ENCODE measurements around the gene RAB6A.
A peak's percentile ranks its signal among the peaks of the same experiment; 100 is the strongest.

The RAB6A gene

DNA sequence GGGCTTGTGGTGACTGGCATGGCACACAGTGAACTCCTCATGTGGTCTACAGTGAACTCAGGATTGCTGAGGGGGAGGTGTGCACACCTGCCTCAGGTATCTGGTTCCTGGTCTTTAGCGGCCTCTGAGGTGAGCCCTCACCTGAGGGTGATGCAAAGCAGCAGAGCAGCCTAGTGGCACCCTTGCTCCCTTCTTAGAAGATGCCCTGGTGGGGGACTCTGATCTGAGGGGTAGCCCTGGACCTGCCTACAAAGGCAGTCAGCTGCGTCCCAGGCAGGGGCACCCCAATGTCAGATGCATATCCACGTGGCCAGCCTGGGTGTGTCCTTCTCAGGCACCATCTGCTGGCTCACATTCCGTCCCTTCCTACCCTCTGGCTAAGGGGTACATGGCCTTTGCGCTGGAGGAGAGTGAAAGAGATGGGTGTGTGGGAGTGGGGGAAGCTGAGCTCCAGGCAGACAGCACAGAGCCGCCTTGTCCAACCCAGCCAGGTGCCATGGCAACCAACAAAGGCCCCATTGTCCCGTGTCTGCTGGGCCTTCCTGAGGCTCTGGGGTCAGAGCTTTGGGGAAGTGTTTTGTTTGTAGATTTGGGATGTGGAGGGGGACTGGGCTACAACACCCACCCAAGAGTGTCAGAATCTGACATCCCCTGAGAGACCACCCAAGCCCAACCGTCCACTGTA is 108.7 kb downstream of the RAB6A start:
- no peak for DNase-seq

DNA sequence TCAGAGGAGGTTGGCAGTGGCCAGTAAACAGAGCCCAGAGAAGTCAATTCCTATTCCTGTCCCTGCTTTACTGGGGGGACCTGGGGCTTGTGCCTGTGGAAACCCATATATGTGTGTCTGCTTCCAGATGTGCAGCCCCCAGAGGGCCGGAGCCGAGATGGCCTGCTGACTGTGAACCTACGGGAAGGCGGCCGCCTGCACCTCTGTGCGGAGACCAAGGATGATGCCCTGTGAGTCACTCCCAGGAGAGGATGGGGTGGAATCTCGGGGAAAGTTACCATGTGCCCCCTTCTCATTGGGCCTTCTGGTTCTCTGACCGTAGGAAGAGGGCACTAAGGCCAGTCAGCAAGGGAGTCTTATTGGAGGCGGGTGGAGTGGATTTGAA is 109.2 kb downstream of the RAB6A start:
- no peak for DNase-seq

DNA sequence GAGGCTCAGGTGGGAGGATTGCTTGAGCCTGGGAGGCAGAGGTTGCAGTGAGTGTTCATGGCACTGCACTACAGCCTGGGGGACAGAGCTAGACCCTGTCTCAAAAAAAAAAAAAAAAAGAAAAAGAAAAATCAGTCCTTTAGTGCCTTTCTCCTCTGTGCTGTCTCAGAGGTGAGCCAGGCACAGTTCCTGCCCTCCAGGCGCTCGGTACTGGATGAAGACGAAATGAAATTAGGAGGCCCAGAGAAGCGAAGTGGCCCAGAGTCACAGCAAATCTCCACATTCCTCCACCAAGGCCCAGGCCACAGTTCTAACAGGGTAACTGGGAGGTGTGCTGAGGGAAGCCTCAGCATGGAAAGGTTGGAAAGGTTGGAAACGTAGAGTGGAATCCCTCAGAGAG is 109.6 kb downstream of the RAB6A start:
- DNase-seq: no peak

DNA sequence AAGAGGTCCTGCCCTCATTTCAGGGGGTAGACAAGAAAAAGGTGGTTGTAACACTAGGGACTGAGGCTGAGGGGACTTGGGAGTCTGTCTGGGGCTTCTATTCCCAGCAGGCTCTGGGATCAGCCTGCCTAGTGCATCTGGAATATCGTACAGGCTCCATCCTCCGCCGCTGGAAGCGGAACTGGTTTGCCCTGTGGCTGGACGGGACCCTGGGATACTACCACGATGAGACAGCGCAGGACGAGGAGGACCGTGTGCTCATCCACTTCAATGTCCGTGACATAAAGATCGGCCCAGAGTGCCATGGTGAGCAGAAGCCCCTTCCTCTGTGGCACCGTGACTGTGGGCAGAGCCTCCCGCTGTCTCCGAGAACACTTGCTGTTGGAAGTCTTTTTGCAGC is 110.5 kb downstream of the RAB6A start:
- no peak for DNase-seq

DNA sequence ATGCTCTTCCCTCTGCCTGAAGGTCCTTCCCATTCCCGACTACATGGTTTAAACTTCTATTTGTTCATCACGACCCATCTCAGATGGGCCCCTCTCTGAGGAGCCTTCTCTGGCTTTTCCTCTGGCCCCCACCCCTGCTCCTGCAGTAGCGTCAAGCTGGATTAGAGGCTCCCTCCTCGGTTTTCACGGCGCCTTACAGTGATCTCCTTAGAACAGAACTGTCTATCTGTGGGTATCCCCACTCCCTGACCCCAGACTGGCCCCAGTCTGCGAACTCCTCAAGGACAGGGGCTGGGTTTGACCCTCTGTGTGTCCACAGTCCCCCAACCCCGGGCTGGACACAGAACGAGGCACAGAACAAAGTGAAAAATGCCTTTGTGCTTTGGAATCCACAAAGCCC is 111.7 kb downstream of the RAB6A start:
- no peak for DNase-seq

DNA sequence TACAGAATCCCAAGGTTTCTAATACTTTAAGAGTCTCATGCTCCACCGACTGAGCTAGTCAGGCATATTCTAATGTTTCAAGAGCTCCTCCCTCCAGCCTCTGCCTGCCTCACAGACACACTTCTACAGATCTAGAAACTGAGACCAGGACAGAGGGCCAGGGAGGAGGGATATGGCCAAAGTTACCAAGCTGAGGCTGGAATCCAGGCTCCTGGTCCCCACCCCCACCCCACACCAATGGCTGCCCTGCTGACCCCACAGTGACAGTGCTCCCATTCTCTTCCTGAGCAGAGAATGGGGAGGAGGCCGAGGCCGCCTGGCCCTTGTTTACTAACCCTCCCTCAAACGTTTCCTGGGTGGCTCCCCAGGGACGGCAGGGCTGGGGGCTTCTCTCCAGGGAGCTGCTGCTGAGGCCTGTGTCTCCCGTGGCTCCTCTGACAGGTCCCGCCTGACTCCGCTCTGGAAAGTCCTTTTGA is 112.3 kb downstream of the RAB6A start:
- no peak for DNase-seq

DNA sequence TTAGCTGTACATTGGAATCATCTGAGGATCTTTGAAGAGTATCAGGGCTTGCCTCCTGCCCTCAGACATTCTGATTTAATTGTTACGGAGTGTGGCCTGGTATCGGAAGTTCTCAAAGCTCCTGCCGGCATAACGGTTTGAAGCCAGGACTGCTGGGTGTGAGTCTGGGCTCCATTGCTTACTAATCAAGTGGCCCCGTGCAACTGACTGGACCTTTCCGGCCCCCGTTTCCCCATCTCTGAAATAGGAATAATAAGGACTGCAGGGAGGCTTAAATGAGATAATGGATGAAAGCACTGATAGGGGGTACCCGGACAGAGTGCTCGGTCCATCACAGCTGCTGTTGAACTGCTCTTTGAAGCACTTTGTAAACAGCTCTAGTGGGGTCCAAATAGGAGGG is 112.8 kb downstream of the RAB6A start:
- DNase-seq: no peak

DNA sequence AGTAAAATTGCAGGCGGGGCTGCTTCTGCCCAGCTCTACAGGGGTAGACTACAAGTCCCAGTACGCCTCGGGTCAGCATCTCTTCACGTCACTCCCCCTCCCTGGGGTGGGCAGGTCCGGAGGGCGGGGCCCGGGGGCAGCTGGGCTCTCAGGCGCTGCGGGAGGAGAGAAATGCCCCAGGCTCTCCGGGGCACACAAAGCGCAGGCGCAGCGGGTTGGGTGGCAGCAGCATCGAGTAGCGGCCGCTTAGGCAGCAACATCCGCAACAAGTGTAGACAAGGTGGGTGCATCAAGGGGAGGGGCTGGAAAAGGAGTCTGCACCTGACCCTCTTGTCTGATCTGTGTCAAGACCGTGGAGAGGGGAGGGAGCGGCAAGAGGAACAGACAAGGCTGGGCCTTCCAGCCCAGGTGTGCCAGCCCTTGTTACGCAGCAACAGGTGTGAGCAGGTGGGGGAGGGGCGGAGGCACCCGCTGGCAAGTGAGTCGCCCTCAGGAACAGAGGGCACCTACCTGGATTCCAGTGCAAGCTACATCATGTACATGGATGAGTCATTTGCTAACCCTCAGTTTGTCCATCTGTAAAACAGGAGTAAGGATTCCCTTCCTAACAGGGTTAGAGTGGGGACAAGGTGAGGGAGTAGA is 113.3 kb downstream of the RAB6A start:
- DNase-seq: peak; percentile 96

DNA sequence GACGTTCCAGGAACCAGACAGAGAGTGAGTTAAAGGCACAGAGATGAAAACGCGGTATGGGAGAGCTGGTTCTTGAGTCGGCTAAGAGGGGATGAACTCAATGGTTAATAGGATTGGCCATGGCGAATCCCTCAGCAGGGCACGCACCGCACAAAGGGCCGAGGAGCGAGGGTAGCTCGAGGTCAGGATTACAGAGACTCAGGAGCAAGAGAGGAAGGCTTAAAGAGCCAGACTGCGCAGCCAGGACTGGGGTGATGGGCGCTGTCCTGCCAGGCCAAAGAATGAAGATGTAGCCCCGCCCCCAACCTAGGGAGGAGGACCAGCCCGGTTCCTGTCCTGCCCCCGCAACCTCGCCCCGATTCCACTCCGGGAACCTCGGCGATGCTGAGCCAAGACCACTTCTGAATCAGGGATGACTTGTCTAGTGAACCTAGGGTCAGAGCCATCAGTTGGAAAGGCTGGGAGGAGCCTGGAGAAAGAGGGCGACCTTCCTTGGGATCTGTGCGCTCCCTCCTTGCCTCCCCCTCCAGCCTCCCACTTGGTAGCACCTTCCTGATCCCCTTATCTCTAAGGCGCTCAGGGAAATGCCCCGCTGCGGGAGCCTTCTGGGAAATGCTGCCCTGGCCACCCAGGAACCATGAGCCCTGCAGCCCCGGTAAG is 114.8 kb downstream of the RAB6A start, which contains the start of gene PLEKHB1:
Gene PLEKHB1, plus strand, starts transcription at position 610 of the 660 bp plus-strand sequence. Its CDS starts 28 bp downstream, at position 638.
- no peak for DNase-seq

DNA sequence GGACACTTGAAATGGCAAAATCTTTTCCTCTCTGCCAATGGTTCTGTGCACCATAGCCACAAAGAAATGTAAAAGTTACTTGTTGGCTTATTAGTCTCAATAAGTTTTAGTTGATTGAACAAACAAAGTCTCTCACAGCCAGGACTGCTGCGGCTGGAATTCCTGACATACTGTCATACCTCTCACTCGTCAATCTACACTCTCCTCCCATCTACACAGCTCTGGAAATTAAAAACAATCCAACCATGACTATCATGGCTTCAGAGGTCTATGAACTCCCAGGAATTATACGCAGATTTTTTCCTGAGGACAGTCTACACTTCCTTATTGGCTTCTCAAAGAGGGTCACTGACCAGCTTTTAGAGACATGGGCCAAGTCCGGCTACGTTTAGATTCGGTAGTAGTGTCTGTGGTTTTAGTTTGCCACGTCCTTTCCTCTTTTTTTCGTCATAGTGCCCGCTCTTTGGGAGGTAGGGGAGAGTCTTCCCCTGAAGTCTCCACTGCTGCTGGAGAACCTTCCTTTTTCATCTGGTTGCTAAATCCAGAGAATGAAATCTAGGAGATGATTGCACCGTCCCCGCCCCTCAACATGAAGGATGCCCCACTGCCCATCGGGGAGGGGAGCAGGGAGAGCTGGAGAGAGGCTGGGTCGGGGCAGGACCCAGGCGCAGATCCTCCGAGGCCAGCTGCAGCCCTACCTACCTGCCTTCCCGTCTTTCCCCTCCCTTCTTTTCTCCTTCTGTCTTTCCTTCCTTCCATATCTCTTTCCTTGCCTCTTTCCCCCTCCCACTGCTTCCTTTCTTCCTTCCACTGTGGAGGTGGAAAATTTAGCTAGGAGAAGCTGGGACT is 115.5 kb downstream of the RAB6A start:
- DNase-seq: no peak

DNA sequence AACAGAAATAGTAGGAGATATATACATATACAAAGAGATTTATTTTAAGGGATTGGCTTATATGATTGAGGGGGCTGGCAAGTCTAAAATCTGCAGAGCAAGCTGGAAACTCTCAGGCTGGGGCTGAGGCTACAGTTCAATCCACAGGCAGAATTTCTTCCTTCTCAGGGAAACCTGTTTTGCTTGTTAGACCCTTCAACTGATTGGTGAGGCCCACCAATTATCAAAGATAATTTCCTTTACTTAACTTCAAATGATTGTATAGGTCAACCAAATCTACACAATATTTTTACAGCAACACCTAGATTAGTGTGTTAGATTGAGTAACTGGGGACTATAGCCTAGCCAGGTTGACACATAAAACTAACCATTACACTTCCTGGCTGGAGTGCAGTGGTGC is 119.2 kb downstream of the RAB6A start:
- DNase-seq: no peak

DNA sequence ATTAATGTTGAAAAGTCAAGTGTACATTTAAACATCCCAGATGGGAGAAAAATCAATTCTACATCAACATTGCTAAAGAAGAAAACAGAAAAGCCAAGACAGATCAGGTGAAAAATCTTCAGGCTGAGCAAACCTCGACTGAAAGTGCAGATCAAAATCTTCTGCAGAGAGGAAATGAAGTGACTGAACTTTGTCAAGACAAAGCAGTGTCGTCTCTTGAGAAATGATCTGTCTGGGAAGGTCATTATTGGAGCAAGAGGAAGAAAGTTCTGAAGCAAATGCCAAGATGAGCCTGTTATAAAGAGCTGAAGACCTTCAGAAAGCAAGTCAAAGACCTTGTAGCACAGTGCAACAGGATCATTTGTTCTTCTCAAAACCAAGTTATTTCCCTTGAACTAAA is 120.3 kb downstream of the RAB6A start:
- no peak for DNase-seq

DNA sequence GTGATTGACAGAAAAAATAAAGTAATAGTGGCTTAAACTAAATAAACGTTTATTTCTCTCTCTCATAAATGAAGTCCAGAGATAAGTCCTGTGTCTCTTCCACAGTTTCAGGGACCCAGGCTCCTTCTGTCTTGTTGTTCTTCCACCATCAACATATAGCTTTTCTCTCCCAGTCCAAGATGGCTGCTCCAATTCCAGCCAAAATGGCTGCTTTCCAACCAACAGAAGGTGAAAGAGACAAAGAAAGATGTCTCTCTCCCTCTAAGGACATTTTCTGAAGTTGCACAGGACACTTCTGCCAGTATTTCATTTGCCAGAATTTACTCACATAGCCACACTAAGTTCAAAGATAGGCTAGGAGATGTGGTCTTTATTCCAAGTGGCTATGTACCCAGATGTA is 123.9 kb downstream of the RAB6A start:
- DNase-seq: no peak

DNA sequence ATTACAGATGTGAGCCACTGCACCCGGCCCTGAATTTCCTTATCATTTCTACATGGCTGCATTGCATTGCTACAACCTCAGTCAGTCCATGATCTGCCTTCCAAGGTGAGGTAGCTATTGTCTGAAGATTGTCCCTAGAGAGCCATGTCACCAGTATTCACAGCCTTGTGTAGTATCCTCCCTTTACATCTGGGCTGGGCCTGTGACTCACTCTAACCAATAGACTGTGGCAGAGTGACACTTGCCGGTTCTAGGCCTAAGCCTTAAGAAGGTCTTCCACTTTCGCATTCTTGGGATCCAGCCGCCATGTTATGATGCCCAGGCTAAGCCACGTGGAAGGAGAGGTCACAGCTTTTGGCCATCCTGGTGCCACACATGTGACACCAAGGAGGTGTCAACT is 124.6 kb downstream of the RAB6A start:
- no peak for DNase-seq

DNA sequence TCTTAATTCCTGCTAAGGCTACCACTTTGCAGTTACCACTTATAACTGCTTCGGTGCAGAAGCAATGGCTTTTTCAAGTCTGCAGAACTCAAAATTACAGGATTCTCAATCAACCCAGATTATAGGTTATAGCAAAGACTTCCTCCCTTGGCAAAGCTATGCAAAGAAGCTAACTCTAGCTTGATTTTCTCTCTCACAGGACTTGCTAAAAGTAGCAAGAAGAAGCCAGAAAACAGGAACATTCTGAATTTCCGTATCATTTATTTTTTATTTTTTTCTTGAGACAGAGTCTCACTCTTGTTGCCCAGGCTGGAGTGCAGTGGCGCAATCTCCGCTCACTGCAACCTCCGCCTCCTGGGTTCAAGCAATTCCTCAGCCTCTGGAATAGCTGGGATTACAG is 125.2 kb downstream of the RAB6A start:
- DNase-seq: no peak

DNA sequence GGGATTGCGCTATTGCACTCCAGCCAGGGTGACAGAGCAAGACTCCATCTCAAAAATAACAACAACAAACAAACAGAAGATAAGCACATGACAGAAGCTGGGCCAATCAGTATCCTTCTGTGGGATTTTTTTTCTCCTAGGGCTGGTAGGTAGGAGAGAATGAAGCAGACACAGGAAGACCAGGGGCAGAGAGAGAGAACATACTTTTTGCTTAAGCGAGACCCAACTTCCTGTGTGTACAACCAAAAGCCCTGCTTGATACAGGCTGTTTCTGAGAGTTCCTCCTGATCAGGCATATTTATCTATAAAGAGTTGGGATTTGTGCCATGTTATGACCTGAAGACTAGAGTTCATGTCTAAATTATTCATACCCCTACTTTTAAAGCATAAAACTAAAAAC is 126.9 kb downstream of the RAB6A start:
- DNase-seq: no peak

DNA sequence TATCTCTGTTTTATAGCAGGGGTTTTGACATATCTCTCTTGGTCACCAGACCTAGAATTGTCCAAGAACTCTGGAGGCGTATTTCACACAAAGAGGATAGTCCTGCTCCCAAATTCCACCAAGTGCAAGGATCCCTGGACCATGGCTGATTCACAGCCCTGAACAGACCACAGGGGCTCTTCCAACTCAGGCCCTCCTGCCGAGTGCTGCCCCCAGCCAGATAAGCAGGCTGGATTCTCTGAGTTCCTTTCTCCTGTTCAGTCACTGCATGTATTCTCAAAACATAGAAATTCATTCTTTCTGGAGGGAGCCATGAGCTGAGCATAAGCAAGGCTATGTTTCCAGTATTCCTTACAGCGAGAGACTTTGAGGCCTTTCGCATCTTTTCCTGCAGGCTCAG is 127.9 kb downstream of the RAB6A start:
- DNase-seq: no peak

DNA sequence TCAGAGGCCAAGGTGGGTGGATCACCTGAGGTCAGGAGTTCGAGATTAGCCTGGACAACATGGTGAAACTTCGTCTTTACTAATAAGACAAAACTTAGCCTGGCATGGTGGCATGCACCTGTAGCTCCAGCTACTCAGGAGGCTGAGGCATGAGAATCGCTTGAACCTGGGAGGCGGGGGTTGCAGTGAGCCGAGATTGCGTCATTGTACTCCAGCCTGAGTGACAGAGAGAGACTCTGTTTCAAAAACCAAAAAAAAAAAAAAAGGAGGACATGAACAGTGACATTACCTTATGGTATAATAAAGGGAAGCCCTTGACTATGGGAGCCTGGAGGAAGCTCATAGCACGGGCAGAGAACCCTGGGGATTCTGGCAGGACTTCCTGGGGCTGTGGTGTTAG is 131.0 kb downstream of the RAB6A start:
- no peak for DNase-seq

DNA sequence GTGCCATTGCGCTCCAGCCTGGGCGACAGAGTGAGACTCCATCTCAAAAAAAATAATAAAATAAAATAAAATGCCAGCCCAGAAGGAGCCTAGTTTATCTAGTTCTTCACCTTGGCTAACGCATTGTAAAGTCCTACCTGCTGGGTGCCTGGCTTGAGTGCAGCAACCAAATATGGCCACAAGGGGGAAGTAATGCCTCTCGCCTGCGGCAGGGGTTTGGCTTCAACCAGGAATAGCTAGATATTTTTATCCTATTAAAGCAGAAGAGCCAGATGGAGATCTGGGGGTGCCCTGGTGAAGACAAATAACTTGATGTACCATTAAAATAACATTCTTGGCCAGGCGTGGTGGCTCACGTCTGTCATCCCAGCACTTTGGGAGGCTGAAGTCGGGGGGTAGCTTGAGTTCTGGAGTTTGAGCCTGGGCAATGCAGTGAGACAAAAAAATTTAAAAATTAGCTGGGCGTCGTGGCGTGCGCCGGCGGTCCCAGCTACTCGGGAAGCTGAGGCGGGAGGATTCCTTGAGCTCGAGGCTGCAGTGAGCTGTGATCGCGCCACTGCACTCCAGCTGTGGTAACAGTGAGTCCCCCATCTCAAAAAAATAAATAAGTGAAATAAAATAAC is 135.1 kb downstream of the RAB6A start:
- peak; percentile 83 for DNase-seq
